Retinal pigment epithelial cell (primary cell): ENCODE measurements around the gene UBE3A.

Experiments
- DNase-seq: peaks from one replicate; pipeline ENCODE4 v3.0.0-alpha.2; 2010; ENCODE audit warnings: low read depth
- H3K4me3 ChIP-seq: 2 replicates; pipeline ENCODE4 v1.5.1; 2011; ENCODE audit warnings: mild to moderate bottlenecking, low read length, control low read depth, moderate library complexity
- TF ChIP-seq, protein P1 (sequence below): conservative IDR thresholded peaks from 2 replicates; pipeline ENCODE4 v1.5.1; 2011; ENCODE audit warnings: low read depth, low read length, control low read depth, inconsistent platforms

UBE3A gene

DNA sequence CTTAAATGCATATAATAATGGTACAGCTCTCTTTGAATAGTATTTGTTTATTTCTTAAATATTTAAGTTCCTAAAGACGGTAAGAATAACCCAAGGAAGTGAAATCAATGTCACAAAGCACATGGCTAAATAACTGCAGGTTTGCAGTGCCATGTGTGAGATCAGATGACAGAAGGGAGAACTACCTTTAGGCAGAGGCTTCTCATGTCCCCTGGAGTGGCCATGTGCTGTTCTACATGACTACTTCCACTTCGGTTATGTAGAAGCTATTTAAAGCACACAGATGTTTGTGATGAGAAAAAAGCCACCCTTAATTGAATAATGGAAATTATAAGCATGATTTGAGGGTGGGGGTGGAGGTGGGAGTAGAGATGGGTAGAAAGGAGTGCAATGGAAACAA is 109.1 kb downstream of the UBE3A start:
- DNase-seq: no peak
- TF ChIP-seq, protein P1, sequence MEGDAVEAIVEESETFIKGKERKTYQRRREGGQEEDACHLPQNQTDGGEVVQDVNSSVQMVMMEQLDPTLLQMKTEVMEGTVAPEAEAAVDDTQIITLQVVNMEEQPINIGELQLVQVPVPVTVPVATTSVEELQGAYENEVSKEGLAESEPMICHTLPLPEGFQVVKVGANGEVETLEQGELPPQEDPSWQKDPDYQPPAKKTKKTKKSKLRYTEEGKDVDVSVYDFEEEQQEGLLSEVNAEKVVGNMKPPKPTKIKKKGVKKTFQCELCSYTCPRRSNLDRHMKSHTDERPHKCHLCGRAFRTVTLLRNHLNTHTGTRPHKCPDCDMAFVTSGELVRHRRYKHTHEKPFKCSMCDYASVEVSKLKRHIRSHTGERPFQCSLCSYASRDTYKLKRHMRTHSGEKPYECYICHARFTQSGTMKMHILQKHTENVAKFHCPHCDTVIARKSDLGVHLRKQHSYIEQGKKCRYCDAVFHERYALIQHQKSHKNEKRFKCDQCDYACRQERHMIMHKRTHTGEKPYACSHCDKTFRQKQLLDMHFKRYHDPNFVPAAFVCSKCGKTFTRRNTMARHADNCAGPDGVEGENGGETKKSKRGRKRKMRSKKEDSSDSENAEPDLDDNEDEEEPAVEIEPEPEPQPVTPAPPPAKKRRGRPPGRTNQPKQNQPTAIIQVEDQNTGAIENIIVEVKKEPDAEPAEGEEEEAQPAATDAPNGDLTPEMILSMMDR: no peak
- no peak overlapping the region for H3K4me3 ChIP-seq

- TF ChIP-seq, protein P1: no peak
- DNase-seq: no peak
- H3K4me3 ChIP-seq: no peak overlapping the region
Observed at GRCh38 chr15:25327686-25328085, 111.1 kb downstream of the UBE3A start.

GRCh38 chr15:25325187-25325586 is 113.6 kb downstream of the UBE3A start:
- no peak for DNase-seq
- no peak overlapping the region for H3K4me3 ChIP-seq
- TF ChIP-seq, protein P1: no peak

- TF ChIP-seq, protein P1: no peak
Observed at GRCh38 chr15:25323420-25323819, 115.4 kb downstream of the UBE3A start.

DNA sequence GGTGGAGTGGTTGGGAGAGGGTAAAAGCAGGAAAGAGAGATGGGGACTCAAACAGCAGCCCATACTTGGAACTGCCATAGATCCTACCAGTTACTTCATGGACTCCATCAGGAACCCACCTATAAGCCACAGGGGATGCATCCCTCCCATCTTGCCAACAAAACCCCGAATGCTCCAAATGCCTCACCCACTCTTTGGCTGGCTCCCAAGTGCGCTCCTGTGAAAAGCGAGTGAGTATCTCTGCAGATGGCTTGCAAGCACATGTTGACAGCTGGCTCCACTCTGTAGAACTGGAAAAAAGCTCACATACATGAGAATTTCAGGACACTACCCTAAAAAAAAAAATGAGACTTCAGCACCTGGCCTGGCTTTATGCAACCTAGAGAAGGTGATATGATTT is 151.0 kb downstream of the UBE3A start:
- H3K4me3 ChIP-seq: no peak overlapping the region
- TF ChIP-seq, protein P1: no peak
- no peak for DNase-seq

More at GRCh38 chr15:25323420-25323819, 115.4 kb downstream of the UBE3A start:
- no peak overlapping the region for H3K4me3 ChIP-seq
- no peak for DNase-seq
